CD4-positive, alpha-beta T cell (primary cell): Measurements from ENCODE around the gene POLR3H. TPM values are rescaled to one million over a fixed set of nuclear protein-coding genes. Genes with fewer than 3 reads are reported as not detected.
A peak's percentile ranks its signal among the peaks of the same experiment; 100 is the strongest.

Source experiments
- ATAC-seq: fragments of 200-7000 bp; cut with Tn5 transposase; one replicate; pipeline ENCODE4 v1.10.0; 2022; ENCODE audit warnings: mild to moderate bottlenecking; ENCODE audit not compliant: poor library complexity
- CTCF ChIA-PET: fragments of 350-600 bp; sonication (Branson Sonifier 250); formaldehyde crosslinking; loops from one replicate; lab custom pipeline; 2021; ENCODE audit warnings: antibody characterized with exemption, inconsistent platforms; lab: Charles Lee
- POLR2A ChIA-PET: fragments of 350-600 bp; sonication (Branson Sonifier 250); formaldehyde crosslinking; loops from one replicate; lab custom pipeline; 2021; ENCODE audit warnings: antibody characterized with exemption, inconsistent platforms; lab: Charles Lee
- DNase-seq, 14 experiments: peaks; one replicate each; pipeline ENCODE4 v3.0.0-alpha.2; 2013 to 2020; ENCODE audit warnings: mixed read lengths in 2 of 14
- H3K27ac ChIP-seq, 2 donors: one replicate each; pipeline versions ENCODE4 v1.5.1 to v1.7.0; 2013; ENCODE audit warnings: low read length in 2 of 2, low read depth in 1 of 2, mild to moderate bottlenecking in 1 of 2
- H3K27me3 ChIP-seq, 2 experiments: 1 replicate in 1 of 2; 2 replicates in 1 of 2; pipeline versions ENCODE4 v1.6.1 to v1.7.0; 2013; ENCODE audit warnings: low read length in 2 of 2, control low read depth in 1 of 2, mild to moderate bottlenecking in 1 of 2, moderate library complexity in 1 of 2; ENCODE audit not compliant: insufficient read depth in 2 of 2, control insufficient read depth in 1 of 2
- H3K36me3 ChIP-seq: one replicate; pipeline ENCODE4 v1.6.1; 2013; ENCODE audit warnings: low read length, control low read depth; ENCODE audit not compliant: insufficient read depth
- H3K4me1 ChIP-seq: one replicate; pipeline ENCODE4 v1.6.1; 2013; ENCODE audit warnings: low read length, control low read depth; ENCODE audit not compliant: insufficient read depth
- H3K4me3 ChIP-seq: one replicate; pipeline ENCODE4 v1.5.1; 2013; ENCODE audit warnings: mild to moderate bottlenecking, low read length, moderate library complexity
- H3K9me3 ChIP-seq, 2 experiments: 1 replicate in 1 of 2; 2 replicates in 1 of 2; pipeline versions ENCODE4 v1.6.1 to v1.7.0; 2013; ENCODE audit warnings: low read length in 2 of 2, mild to moderate bottlenecking in 2 of 2, control low read depth in 1 of 2, moderate library complexity in 1 of 2; ENCODE audit not compliant: control insufficient read depth in 1 of 2, insufficient read depth in 1 of 2
- H3K27ac Mint-ChIP-seq: one replicate; pipeline ENCODE4 v1.8.0; 2020; ENCODE audit warnings: mixed read lengths
- H3K27me3 Mint-ChIP-seq: one replicate; pipeline ENCODE4 v1.8.0; 2021; ENCODE audit warnings: mixed read lengths
- H3K36me3 Mint-ChIP-seq: one replicate; pipeline ENCODE4 v1.8.0; 2021; ENCODE audit warnings: low read depth, mixed read lengths
- H3K4me1 Mint-ChIP-seq: one replicate; pipeline ENCODE4 v1.8.0; 2021; ENCODE audit warnings: low read depth, mixed read lengths
- H3K4me3 Mint-ChIP-seq: one replicate; pipeline ENCODE4 v1.8.0; 2020; ENCODE audit warnings: mild to moderate bottlenecking, mixed read lengths
- H3K9me3 Mint-ChIP-seq: one replicate; pipeline ENCODE4 v1.8.0; 2020; ENCODE audit warnings: mixed read lengths
- intact Hi-C, 2 experiments: fragments of 100-400 bp; cut with DNase I in 1 of 2; cut with micrococcal nuclease in 1 of 2; formaldehyde crosslinking; loops; one replicate each; pipeline versions ENCODE4 v1.15.1 to v1.9.0; 2023 to 2025; cut with DNase I, micrococcal nuclease
- total RNA-seq, 174 experiments: library from RNA in 2 of 174; stranded (reverse) in 2 of 174; gene quantifications; one replicate each; pipeline ENCODE4 v1.2.3 and lab custom pipeline; 2021 to 2026
- TF ChIP-seq, protein P1 (sequence below): fragments of 200-600 bp; IDR thresholded peaks from one replicate; pipeline ENCODE4 v1.8.0; 2022; ENCODE audit warnings: antibody characterized with exemption, mild to moderate bottlenecking

The POLR3H gene
- total RNA-seq, 2 experiments from 2014 or later, result 13.4 to 17.3 TPM

DNA sequence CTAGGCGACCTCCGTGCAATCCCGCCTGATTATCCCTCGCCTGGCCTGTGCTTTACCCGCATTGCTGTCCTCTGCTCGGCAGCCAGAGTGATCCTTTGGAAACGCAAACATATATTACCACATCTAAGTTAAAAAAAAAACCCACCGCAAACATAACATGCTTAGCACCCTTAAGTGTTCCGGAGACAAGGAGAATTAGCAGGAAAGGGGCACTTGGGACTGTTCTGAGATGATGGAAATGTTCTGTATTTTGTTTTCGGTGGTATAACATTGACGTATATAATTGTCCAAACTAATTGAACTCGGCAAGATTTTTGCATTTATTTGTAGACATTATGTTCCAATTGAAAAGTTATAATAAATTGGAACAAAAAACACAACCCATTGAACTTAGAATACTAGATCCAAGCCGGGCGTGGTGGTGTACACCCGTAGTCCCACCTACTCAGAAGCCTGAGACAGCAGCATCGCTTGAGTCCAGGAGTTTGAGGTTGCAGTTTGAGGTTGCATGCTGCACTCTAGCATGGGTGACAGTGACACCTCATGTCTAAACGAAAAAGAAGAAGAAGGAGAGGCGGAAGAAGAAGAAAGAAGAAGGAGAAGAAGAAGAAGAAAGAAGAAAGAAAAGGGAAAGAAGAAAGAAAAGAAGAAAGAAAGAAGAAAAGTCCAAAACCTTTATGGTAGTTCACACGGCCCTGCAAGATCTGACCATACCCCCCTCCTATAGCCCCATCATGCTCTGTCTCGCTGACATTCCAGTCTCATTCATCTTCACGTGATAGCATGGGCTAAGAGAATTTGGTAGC, 604 bp upstream of the POLR3H start:
- Mint-ChIP-seq H3K4me3 (peak overlapping the region; percentile 98), H3K27me3 (no peaks in the 10 kb centered on the region), H3K36me3 (peaks cover 21% of the 10 kb centered on the region), H3K9me3 (no peaks in the 10 kb centered on the region), H3K4me1 (peaks cover 41% of the 10 kb centered on the region), H3K27ac (peak overlapping the region; percentile 85)
- peaks cover 7% of the 10 kb centered on the region for H3K36me3 ChIP-seq
- peak overlapping the region; percentile 90 for H3K4me3 ChIP-seq
- ChIA-PET POLR2A (interaction anchor here (1.3 to 1.7 kb wide), 6 partner anchors 21 to 164 kb away, joined by 4 to 13 read pairs (median 8); partner anchors contain the start of genes ACO2, PHF5A, PMM1 and TEF), CTCF (no interaction called here)
- ATAC-seq (peak; percentile 4), DNase-seq (peak in 2 of 14 experiments; percentile 36 to 44)
- no peaks in the 10 kb centered on the region for H3K9me3 ChIP-seq
- H3K27ac ChIP-seq, result peak overlapping the region; percentile 66 to 81
- no peaks in the 10 kb centered on the region for H3K27me3 ChIP-seq
- TF ChIP-seq, protein P1, sequence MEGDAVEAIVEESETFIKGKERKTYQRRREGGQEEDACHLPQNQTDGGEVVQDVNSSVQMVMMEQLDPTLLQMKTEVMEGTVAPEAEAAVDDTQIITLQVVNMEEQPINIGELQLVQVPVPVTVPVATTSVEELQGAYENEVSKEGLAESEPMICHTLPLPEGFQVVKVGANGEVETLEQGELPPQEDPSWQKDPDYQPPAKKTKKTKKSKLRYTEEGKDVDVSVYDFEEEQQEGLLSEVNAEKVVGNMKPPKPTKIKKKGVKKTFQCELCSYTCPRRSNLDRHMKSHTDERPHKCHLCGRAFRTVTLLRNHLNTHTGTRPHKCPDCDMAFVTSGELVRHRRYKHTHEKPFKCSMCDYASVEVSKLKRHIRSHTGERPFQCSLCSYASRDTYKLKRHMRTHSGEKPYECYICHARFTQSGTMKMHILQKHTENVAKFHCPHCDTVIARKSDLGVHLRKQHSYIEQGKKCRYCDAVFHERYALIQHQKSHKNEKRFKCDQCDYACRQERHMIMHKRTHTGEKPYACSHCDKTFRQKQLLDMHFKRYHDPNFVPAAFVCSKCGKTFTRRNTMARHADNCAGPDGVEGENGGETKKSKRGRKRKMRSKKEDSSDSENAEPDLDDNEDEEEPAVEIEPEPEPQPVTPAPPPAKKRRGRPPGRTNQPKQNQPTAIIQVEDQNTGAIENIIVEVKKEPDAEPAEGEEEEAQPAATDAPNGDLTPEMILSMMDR, result no peak
- peaks cover 26% of the 10 kb centered on the region for H3K4me1 ChIP-seq
- intact Hi-C loops, result loop anchor here (1.0 to 10.0 kb wide), 5 partner anchors 44 to 260 kb away; partner anchors contain the start of genes DESI1 (in 2 of the 2), PMM1 (in 2 of the 2), XRCC6 (in 2 of the 2) and ACO2 (in 1 of the 2)

DNA sequence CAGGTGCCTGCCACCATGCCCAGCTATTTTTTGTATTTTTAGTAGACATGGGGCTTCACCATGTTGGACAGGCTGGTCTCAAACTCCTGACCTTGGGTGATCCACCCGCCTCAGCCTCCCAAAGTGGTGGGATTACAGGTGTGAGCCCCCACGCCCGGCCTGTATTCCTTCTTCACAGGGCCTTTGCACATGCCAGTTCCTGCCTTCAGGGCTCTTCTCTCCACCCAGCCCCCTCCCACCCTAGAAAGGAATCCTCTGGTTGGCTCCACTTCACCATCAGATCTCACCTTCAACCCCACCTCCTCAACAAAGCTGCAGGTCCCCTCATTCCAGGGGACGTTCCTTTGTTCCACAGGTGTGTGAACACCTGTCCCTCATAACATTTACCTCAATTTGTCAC, 2.0 kb downstream of the POLR3H start:
- H3K9me3 Mint-ChIP-seq, result no peaks in the 10 kb centered on the region
- Histone ChIP-seq H3K4me3 (no peak overlapping the region), H3K27ac (no peak overlapping the region), H3K4me1 (peaks cover 26% of the 10 kb centered on the region), H3K27me3 (no peaks in the 10 kb centered on the region), H3K36me3 (peaks cover 11% of the 10 kb centered on the region), H3K9me3 (no peaks in the 10 kb centered on the region)
- no peak for ATAC-seq
- no peak for DNase-seq
- TF ChIP-seq, protein P1, result no peak
- intact Hi-C loops, result loop anchor here in 1 of 2 experiments (2.0 to 10.0 kb wide), 3 partner anchors 55 to 257 kb away; partner anchors contain the start of genes ACO2, PHF5A and RANGAP1
- ChIA-PET POLR2A (no interaction called here), CTCF (interaction anchor here (0.6 kb wide), 1 partner anchor 48 kb away, joined by 4 read pairs; no protein-coding TSS in a partner anchor)
- H3K27ac Mint-ChIP-seq, result peak overlapping the region; percentile 85
- peak overlapping the region; percentile 98 for H3K4me3 Mint-ChIP-seq
- peaks cover 28% of the 10 kb centered on the region for H3K36me3 Mint-ChIP-seq
- no peaks in the 10 kb centered on the region for H3K27me3 Mint-ChIP-seq
- H3K4me1 Mint-ChIP-seq, result peaks cover 41% of the 10 kb centered on the region

DNA sequence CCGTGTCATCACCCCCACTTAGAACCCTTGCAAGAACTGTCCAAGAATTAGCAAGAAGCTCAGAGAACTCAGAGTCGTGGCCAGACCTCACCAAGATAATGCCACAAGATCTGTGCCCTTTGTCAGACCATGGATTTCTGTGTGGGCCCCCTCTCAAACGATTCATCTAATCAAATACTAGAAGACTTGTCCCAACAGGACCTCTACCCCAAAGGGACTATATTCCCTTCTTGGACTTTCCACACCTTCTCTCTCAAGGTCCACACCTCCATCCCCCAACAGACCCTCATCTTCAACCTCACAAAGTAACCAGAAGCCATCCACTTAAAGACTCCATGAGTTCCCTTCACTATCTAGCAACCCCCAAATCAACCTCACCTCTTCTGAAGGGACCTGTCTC, 2.8 kb downstream of the POLR3H start:
- H3K4me1 ChIP-seq, result peaks cover 26% of the 10 kb centered on the region
- H3K27ac ChIP-seq, result no peak overlapping the region
- TF ChIP-seq, protein P1, result no peak
- CTCF ChIA-PET, result no interaction called here
- peaks cover 41% of the 10 kb centered on the region for H3K4me1 Mint-ChIP-seq
- H3K27ac Mint-ChIP-seq, result peak overlapping the region; percentile 26
- no peaks in the 10 kb centered on the region for H3K9me3 ChIP-seq
- no peaks in the 10 kb centered on the region for H3K27me3 ChIP-seq
- ATAC-seq, result no peak
- H3K36me3 Mint-ChIP-seq, result peaks cover 28% of the 10 kb centered on the region
- H3K27me3 Mint-ChIP-seq, result no peaks in the 10 kb centered on the region
- peaks cover 11% of the 10 kb centered on the region for H3K36me3 ChIP-seq
- intact Hi-C loops, result loop anchor here in 1 of 2 experiments (5.0 to 10.0 kb wide), 2 partner anchors 74 to 257 kb away; partner anchors contain the start of genes ACO2, PHF5A and RANGAP1
- no peak for DNase-seq
- H3K9me3 Mint-ChIP-seq, result no peaks in the 10 kb centered on the region
- no peak overlapping the region for H3K4me3 ChIP-seq
- POLR2A ChIA-PET, result no interaction called here
- H3K4me3 Mint-ChIP-seq, result peak overlapping the region; percentile 44
